ENCODE results near the gene LRRK2. TPM values are rescaled to one million over a fixed set of nuclear protein-coding genes. Genes with fewer than 3 reads are reported as not detected.

Gene LRRK2
- total and polyA plus RNA-seq, 8 donors, result 2.9 to 28.1 (median 4.6) TPM

GRCh38 chr12:40315375-40315774, 90.6 kb downstream of the LRRK2 start:
- intact Hi-C loops (cut with DNase I; ENCODE audit: low total_unique reads), result no loop called here
- no peaks in the 10 kb centered on the region for H3K9me3 ChIP-seq
- DNase-seq, result no peak
- peaks cover 0 to 16% (median 11%) of the 10 kb centered on the region in 4 donors for H3K36me3 ChIP-seq
- no peak overlapping the region for H3K27ac ChIP-seq
- H3K4me3 ChIP-seq, result no peak overlapping the region
- TF ChIP-seq EP300 (IDR thresholded peaks at IDR 0.05), result no peak
- no peak for TF ChIP-seq POLR2AphosphoS5 (IDR thresholded peaks at IDR 0.05)
- 84 to 99% (median 91%) methylated on average over 1 of the region's 1 CpG for WGBS, 5 donors
- no peaks in the 10 kb centered on the region for H3K4me1 ChIP-seq
- H3K27me3 ChIP-seq, result no peaks in the 10 kb centered on the region

GRCh38 chr12:40324261-40324660, 99.5 kb downstream of the LRRK2 start:
- intact Hi-C loops (cut with DNase I; ENCODE audit: low total_unique reads), result no loop called here
- no peak overlapping the region for H3K27ac ChIP-seq

GRCh38 chr12:40325349-40325960, 100.7 kb downstream of the LRRK2 start:
- Histone ChIP-seq H3K27me3 (no peaks in the 10 kb centered on the region), H3K4me1 (no peaks in the 10 kb centered on the region), H3K36me3 (peaks cover 0 to 26% (median 23%) of the 10 kb centered on the region in 4 donors), H3K4me3 (no peak overlapping the region), H3K9me3 (peaks cover 0 to 9% (median 7%) of the 10 kb centered on the region in 4 donors), H3K27ac (no peak overlapping the region)
- intact Hi-C loops (cut with DNase I; ENCODE audit: low total_unique reads), result no loop called here
- DNase-seq, result no peak
- 59 to 63% (median 62%) methylated on average over 5 of the region's 5 CpGs for WGBS, 5 donors
- TF ChIP-seq POLR2AphosphoS5 (IDR thresholded peaks at IDR 0.05), result no peak
- TF ChIP-seq EP300 (IDR thresholded peaks at IDR 0.05), result no peak
- peak in 1 of 7 experiments; percentile 7 for TF ChIP-seq CTCF (IDR thresholded peaks at IDR 0.05)

More at GRCh38 chr12:40324261-40324660, 99.5 kb downstream of the LRRK2 start:
- no peak for TF ChIP-seq POLR2A (IDR thresholded peaks at IDR 0.05)
- no peak for TF ChIP-seq EP300 (IDR thresholded peaks at IDR 0.05)
- Histone ChIP-seq H3K9me3 (no peaks in the 10 kb centered on the region), H3K4me1 (no peaks in the 10 kb centered on the region), H3K27me3 (no peaks in the 10 kb centered on the region), H3K4me3 (no peak overlapping the region), H3K36me3 (peaks cover 0 to 14% (median 12%) of the 10 kb centered on the region in 4 donors)
- no peak for DNase-seq

GRCh38 chr12:40327535-40327934, 102.7 kb downstream of the LRRK2 start:
- no peak for DNase-seq
- no peak overlapping the region for H3K4me3 ChIP-seq
- no peak overlapping the region for H3K27ac ChIP-seq
- peaks cover 0 to 17% (median 9%) of the 10 kb centered on the region in 4 donors for H3K9me3 ChIP-seq
- intact Hi-C loops (cut with DNase I; ENCODE audit: low total_unique reads), result no loop called here
- no peak for TF ChIP-seq POLR2AphosphoS5 (IDR thresholded peaks at IDR 0.05)
- TF ChIP-seq EP300 (IDR thresholded peaks at IDR 0.05), result no peak
- no peaks in the 10 kb centered on the region for H3K27me3 ChIP-seq
- H3K36me3 ChIP-seq, result peaks cover 0 to 38% (median 29%) of the 10 kb centered on the region in 4 donors
- no peaks in the 10 kb centered on the region for H3K4me1 ChIP-seq
- WGBS, 5 donors, result 83 to 92% (median 91%) methylated on average over 3 of the region's 3 CpGs

GRCh38 chr12:40330180-40330579, 105.4 kb downstream of the LRRK2 start:
- no peak for TF ChIP-seq POLR2AphosphoS5 (IDR thresholded peaks at IDR 0.05)
- no peak for TF ChIP-seq EP300 (IDR thresholded peaks at IDR 0.05)
- no peak for TF ChIP-seq POLR2A (IDR thresholded peaks at IDR 0.05)
- Histone ChIP-seq H3K4me3 (no peak overlapping the region), H3K27me3 (no peaks in the 10 kb centered on the region), H3K27ac (no peak overlapping the region), H3K4me1 (no peaks in the 10 kb centered on the region), H3K9me3 (peaks cover 0 to 17% (median 9%) of the 10 kb centered on the region in 4 donors), H3K36me3 (peaks cover 0 to 53% (median 40%) of the 10 kb centered on the region in 4 donors)
- DNase-seq, result no peak
- 67 to 90% (median 85%) methylated on average over 1 of the region's 1 CpG for WGBS, 5 donors
- intact Hi-C loops (cut with DNase I; ENCODE audit: low total_unique reads), result no loop called here

GRCh38 chr12:40331886-40332285, 107.1 kb downstream of the LRRK2 start:
- DNase-seq, result no peak
- Histone ChIP-seq H3K36me3 (peaks cover 0 to 62% (median 45%) of the 10 kb centered on the region in 4 donors), H3K27ac (no peak overlapping the region), H3K9me3 (peaks cover 0 to 17% (median 9%) of the 10 kb centered on the region in 4 donors), H3K27me3 (no peaks in the 10 kb centered on the region), H3K4me3 (no peak overlapping the region), H3K4me1 (peaks cover 0 to 6% (median 0%) of the 10 kb centered on the region in 4 donors)
- intact Hi-C loops (cut with DNase I; ENCODE audit: low total_unique reads), result no loop called here
- WGBS, 5 donors, result 68 to 87% (median 77%) methylated on average over 1 of the region's 1 CpG
- no peak for TF ChIP-seq CTCF (IDR thresholded peaks at IDR 0.05)
- no peak for TF ChIP-seq POLR2AphosphoS5 (IDR thresholded peaks at IDR 0.05)
- TF ChIP-seq POLR2A (IDR thresholded peaks at IDR 0.05), result no peak
- no peak for TF ChIP-seq EP300 (IDR thresholded peaks at IDR 0.05)

Measured in stomach (tissue), 9 donors.